ENCODE results near the gene MYOCD. TPM values are rescaled to one million over a fixed set of nuclear protein-coding genes. Genes with fewer than 3 reads are reported as not detected.

Gene MYOCD
- total and polyA plus RNA-seq, 2 experiments from 2014 or later, result under 0.01 to 0.09 TPM

DNA sequence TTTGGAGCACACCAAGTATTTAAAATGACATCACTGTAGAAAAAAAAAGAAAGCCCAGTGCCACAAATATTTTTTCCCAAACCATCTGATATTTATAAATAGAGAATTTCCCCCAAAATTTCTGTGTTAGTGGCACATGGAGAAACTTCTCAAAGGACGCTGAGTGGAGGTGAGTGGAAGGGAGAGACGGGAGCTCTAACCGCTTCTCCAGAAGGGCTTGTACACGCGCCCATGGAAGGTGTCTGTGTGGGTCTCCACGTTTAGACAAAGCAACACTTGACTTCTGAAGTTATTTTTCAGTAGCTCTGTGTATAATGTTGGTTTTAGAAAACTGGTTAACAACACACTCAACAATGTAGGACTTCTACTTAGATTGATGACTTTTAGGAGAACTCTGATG is 1.0 kb downstream of the MYOCD start:
- TF ChIP-seq EZH2 (IDR thresholded peaks at IDR 0.05; ENCODE audit: insufficient read depth, poor library complexity, severe bottlenecking), result peak; percentile 48
- TF ChIP-seq EZH2phosphoT487 (IDR thresholded peaks at IDR 0.05; ENCODE audit: insufficient read depth, low read depth), result no peak
- no peak overlapping the region for H3K4me2 ChIP-seq (ENCODE audit: unreplicated experiment)
- no peaks in the 10 kb centered on the region for H3K79me2 ChIP-seq (ENCODE audit: insufficient read depth)
- 71% methylated on average over 6 of the region's 6 CpGs for WGBS, 2 experiments (ENCODE audit: low coverage in 1 of 2, low lambda C conversion rate in 2 of 2, missing lambda C conversion rate in 2 of 2)
- H3K9me3 ChIP-seq (ENCODE audit: low read depth), result no peaks in the 10 kb centered on the region
- in situ Hi-C loops (cut with MboI), result loop anchor here (10.0 kb wide), 1 partner anchor 412 kb away; no protein-coding TSS in a partner anchor
- no peaks in the 10 kb centered on the region for H3F3A ChIP-seq (ENCODE audit: insufficient read depth)
- H3K36me3 ChIP-seq (ENCODE audit: low read depth), result no peaks in the 10 kb centered on the region
- H3K9ac ChIP-seq, result no peak overlapping the region
- H3K4me3 ChIP-seq, result no peak overlapping the region
- no peak overlapping the region for H3K27ac ChIP-seq
- no peaks in the 10 kb centered on the region for H3K9me2 ChIP-seq (ENCODE audit: insufficient read depth)
- no peak for DNase-seq
- H4K20me1 ChIP-seq (ENCODE audit: insufficient read depth), result no peaks in the 10 kb centered on the region
- H3K4me1 ChIP-seq (ENCODE audit: insufficient read depth), result 0 out of 2 replicates have a peak, but pooled peaks cover 10% of the 10 kb centered on the region
- no peak overlapping the region for H2AFZ ChIP-seq
- H3K27me3 ChIP-seq (replicated peaks; ENCODE audit: insufficient read depth), result peaks cover 46% of the 10 kb centered on the region

DNA sequence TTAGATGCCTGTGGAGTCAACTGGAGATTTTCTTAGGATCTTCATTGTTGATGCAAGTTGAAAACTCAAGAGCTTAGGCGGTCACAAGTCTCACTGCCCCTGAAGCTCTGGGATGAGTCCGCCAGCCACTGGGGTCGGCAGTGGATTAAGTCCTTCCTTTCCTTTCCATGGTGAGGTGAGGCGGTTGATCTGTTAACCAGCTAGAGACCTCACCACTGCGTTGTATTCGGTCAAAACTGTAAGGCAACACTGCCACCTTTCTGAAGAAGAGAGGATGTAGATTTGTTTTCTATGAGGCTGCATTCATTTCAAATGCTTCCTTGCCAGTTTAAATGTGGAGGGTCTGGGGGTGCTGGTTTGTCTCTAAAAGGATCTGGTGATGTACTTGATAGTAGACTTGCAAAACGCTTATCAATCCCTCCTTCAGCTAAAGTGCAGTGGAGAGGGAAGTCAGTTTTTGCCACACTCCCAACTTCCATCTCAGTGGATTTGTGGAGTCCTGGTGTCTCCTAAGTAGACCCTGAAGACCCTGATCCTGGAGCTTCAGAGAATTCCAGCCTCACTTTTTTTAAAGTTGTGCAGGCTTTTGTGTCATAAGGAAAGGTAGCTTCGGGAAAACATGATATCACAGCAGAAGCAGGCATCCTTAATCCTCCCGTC is 1.7 kb downstream of the MYOCD start:
- Histone ChIP-seq H3F3A (ENCODE audit: insufficient read depth) (no peaks in the 10 kb centered on the region), H3K9me2 (ENCODE audit: insufficient read depth) (no peaks in the 10 kb centered on the region), H3K9me3 (ENCODE audit: low read depth) (no peaks in the 10 kb centered on the region), H3K79me2 (ENCODE audit: insufficient read depth) (no peaks in the 10 kb centered on the region), H2AFZ (no peak overlapping the region), H3K4me3 (no peak overlapping the region), H3K27ac (no peak overlapping the region), H3K36me3 (ENCODE audit: low read depth) (no peaks in the 10 kb centered on the region), H3K4me2 (ENCODE audit: unreplicated experiment) (no peak overlapping the region), H3K27me3 (replicated peaks; ENCODE audit: insufficient read depth) (peaks cover 46% of the 10 kb centered on the region), H3K9ac (no peak overlapping the region), H3K4me1 (ENCODE audit: insufficient read depth) (0 out of 2 replicates have a peak, but pooled peaks cover 10% of the 10 kb centered on the region), H4K20me1 (ENCODE audit: insufficient read depth) (no peaks in the 10 kb centered on the region)
- in situ Hi-C loops (cut with MboI), result loop anchor here (10.0 kb wide), 1 partner anchor 413 kb away; no protein-coding TSS in a partner anchor
- WGBS, 2 experiments (ENCODE audit: low coverage in 1 of 2, low lambda C conversion rate in 2 of 2, missing lambda C conversion rate in 2 of 2), result 25% methylated on average over 9 of the region's 9 CpGs
- DNase-seq, result peak; percentile 43
- no peak for TF ChIP-seq EZH2phosphoT487 (IDR thresholded peaks at IDR 0.05; ENCODE audit: insufficient read depth, low read depth)
- no peak for TF ChIP-seq EZH2 (IDR thresholded peaks at IDR 0.05; ENCODE audit: insufficient read depth, poor library complexity, severe bottlenecking)

DNA sequence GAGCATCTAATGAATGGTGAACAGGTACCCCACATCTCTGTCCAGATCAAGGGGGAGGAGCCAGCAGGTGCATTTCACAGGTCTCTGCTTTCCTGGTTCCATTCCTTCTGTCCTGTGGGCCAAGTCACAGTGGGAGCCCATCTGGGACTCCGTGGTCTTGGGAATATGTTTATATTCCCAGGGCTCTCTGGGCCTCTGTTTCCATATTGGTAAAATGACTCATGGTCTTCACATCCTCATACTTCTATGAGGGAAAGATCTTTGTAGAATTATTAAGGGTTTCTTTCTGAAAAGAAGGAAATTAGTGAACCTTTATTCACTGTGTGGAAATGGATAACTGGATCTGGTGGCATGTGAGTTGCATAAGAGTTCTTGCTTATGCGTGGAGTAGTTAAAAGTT is 6.2 kb downstream of the MYOCD start:
- no peaks in the 10 kb centered on the region for H3K9me2 ChIP-seq (ENCODE audit: insufficient read depth)
- WGBS, 2 experiments (ENCODE audit: low coverage in 1 of 2, low lambda C conversion rate in 2 of 2, missing lambda C conversion rate in 2 of 2), result 67 to 79% methylated on average over 2 of the region's 2 CpGs
- no peak overlapping the region for H3K4me3 ChIP-seq
- no peak for DNase-seq
- H3K79me2 ChIP-seq (ENCODE audit: insufficient read depth), result no peaks in the 10 kb centered on the region
- no peak overlapping the region for H3K27ac ChIP-seq
- in situ Hi-C loops (cut with MboI), result no loop called here
- no peaks in the 10 kb centered on the region for H3K4me1 ChIP-seq (ENCODE audit: insufficient read depth)
- no peaks in the 10 kb centered on the region for H3F3A ChIP-seq (ENCODE audit: insufficient read depth)
- no peaks in the 10 kb centered on the region for H4K20me1 ChIP-seq (ENCODE audit: insufficient read depth)
- no peak overlapping the region for H3K9ac ChIP-seq
- no peak overlapping the region for H3K4me2 ChIP-seq (ENCODE audit: unreplicated experiment)
- H2AFZ ChIP-seq, result no peak overlapping the region
- TF ChIP-seq EZH2phosphoT487 (IDR thresholded peaks at IDR 0.05; ENCODE audit: insufficient read depth, low read depth), result no peak
- TF ChIP-seq EZH2 (IDR thresholded peaks at IDR 0.05; ENCODE audit: insufficient read depth, poor library complexity, severe bottlenecking), result no peak
- peaks cover 6% of the 10 kb centered on the region for H3K27me3 ChIP-seq (replicated peaks; ENCODE audit: insufficient read depth)
- no peaks in the 10 kb centered on the region for H3K36me3 ChIP-seq (ENCODE audit: low read depth)
- no peaks in the 10 kb centered on the region for H3K9me3 ChIP-seq (ENCODE audit: low read depth)

DNA sequence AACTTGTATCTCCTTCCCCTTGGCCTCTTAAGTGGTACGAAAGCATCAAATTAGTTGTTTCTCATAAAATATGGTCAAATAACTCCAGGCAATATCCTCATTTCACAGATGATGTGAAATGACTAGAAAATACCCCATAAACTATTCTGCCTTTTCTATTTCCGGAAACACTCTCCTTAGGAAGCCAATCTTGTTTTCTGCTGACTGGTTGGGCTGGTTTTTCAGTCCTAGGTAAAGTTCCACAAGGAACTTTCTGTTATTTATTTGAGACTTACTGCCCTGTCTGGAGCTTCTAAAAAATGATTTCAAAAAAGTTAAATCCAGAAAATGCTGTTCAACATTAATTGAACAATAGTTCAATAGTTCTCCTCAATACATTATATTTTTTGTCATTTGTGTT is 7.3 kb downstream of the MYOCD start:
- 58 to 59% methylated on average over 2 of the region's 2 CpGs for WGBS, 2 experiments (ENCODE audit: low coverage in 1 of 2, low lambda C conversion rate in 2 of 2, missing lambda C conversion rate in 2 of 2)
- no peaks in the 10 kb centered on the region for H3K36me3 ChIP-seq (ENCODE audit: low read depth)

More for the DNA sequence above, 7.3 kb downstream of the MYOCD start:
- TF ChIP-seq EZH2phosphoT487 (IDR thresholded peaks at IDR 0.05; ENCODE audit: insufficient read depth, low read depth) (no peak), EZH2 (IDR thresholded peaks at IDR 0.05; ENCODE audit: insufficient read depth, poor library complexity, severe bottlenecking) (no peak)
- no peak overlapping the region for H3K27ac ChIP-seq
- H3F3A ChIP-seq (ENCODE audit: insufficient read depth), result no peaks in the 10 kb centered on the region
- H3K9me2 ChIP-seq (ENCODE audit: insufficient read depth), result no peaks in the 10 kb centered on the region
- H3K79me2 ChIP-seq (ENCODE audit: insufficient read depth), result no peaks in the 10 kb centered on the region
- no peaks in the 10 kb centered on the region for H4K20me1 ChIP-seq (ENCODE audit: insufficient read depth)
- H3K4me1 ChIP-seq (ENCODE audit: insufficient read depth), result no peaks in the 10 kb centered on the region
- H3K27me3 ChIP-seq (replicated peaks; ENCODE audit: insufficient read depth), result no peaks in the 10 kb centered on the region
- no peak overlapping the region for H2AFZ ChIP-seq
- DNase-seq, result no peak
- no peak overlapping the region for H3K4me2 ChIP-seq (ENCODE audit: unreplicated experiment)
- no peaks in the 10 kb centered on the region for H3K9me3 ChIP-seq (ENCODE audit: low read depth)
- H3K4me3 ChIP-seq, result no peak overlapping the region
- no peak overlapping the region for H3K9ac ChIP-seq
- in situ Hi-C loops (cut with MboI), result no loop called here
